Liver (tissue), 9 donors: ENCODE results near the gene PIN1. TPM values are rescaled to one million over a fixed set of nuclear protein-coding genes. Genes with fewer than 3 reads are reported as not detected.

Experiments used
- DNase-seq: peaks from one replicate; pipeline ENCODE4 v3.0.0-alpha.2; 2017; ENCODE audit warnings: low spot score
- H3K27ac ChIP-seq, 2 donors: one replicate each; pipeline ENCODE4 v1.7.0; 2013; ENCODE audit warnings: inconsistent platforms in 2 of 2, low read length in 2 of 2, control low read depth in 1 of 2, low read depth in 1 of 2, mild to moderate bottlenecking in 1 of 2
- H3K27me3 ChIP-seq, 4 donors: one replicate each; pipeline versions ENCODE4 v1.6.1 to v1.7.0; 2013; ENCODE audit warnings: low read length in 3 of 4, inconsistent platforms in 1 of 4, mild to moderate bottlenecking in 1 of 4, moderate library complexity in 1 of 4; ENCODE audit not compliant: control insufficient read depth in 4 of 4, insufficient read depth in 4 of 4
- H3K36me3 ChIP-seq, 4 donors: one replicate each; pipeline versions ENCODE4 v1.6.1 to v1.7.0; 2013; ENCODE audit warnings: low read length in 3 of 4, mild to moderate bottlenecking in 3 of 4, low read depth in 1 of 4, moderate library complexity in 1 of 4; ENCODE audit not compliant: control insufficient read depth in 4 of 4, insufficient read depth in 3 of 4
- H3K4me1 ChIP-seq, 4 donors: one replicate each; pipeline versions ENCODE4 v1.6.1 to v1.7.0; 2013; ENCODE audit warnings: low read length in 3 of 4, mild to moderate bottlenecking in 3 of 4, moderate library complexity in 1 of 4; ENCODE audit not compliant: control insufficient read depth in 4 of 4, insufficient read depth in 4 of 4
- H3K4me3 ChIP-seq, 3 donors: one replicate each; pipeline versions ENCODE4 v1.6.1 to v1.7.0; 2013; ENCODE audit warnings: low read length in 3 of 3, control low read depth in 1 of 3, low read depth in 1 of 3, mild to moderate bottlenecking in 1 of 3
- H3K9ac ChIP-seq, 2 donors: one replicate each; pipeline ENCODE4 v1.7.0; 2013; ENCODE audit warnings: low read length in 2 of 2, mild to moderate bottlenecking in 2 of 2, moderate library complexity in 2 of 2, control low read depth in 1 of 2, low read depth in 1 of 2
- H3K9me3 ChIP-seq, 4 donors: one replicate each; pipeline versions ENCODE4 v1.6.1 to v1.7.0; 2013; ENCODE audit warnings: low read length in 3 of 4; ENCODE audit not compliant: control insufficient read depth in 4 of 4
- ATF3 ChIP-seq: IDR thresholded peaks from 2 replicates; pipeline ENCODE4 v1.6.1; 2016; ENCODE audit warnings: antibody characterized with exemption
- CTCF ChIP-seq: fragments of 150-350 bp; IDR thresholded peaks from 2 replicates; pipeline ENCODE4 v1.5.1; 2017; ENCODE audit warnings: improper control_type of control experiment, low read depth, low read length; ENCODE audit not compliant: missing input control
- EGR1 ChIP-seq, 2 donors: IDR thresholded peaks; 2 replicates each; pipeline ENCODE4 v1.6.1; 2016 to 2018; ENCODE audit warnings: antibody characterized with exemption in 2 of 2, low read depth in 2 of 2
- FOXA1 ChIP-seq: IDR thresholded peaks from 2 replicates; pipeline ENCODE4 v1.6.1; 2016; ENCODE audit warnings: antibody characterized with exemption
- HNF4A ChIP-seq, 2 donors: conservative IDR thresholded peaks; 2 replicates each; pipeline ENCODE4 v1.6.1; 2016; ENCODE audit warnings: antibody characterized with exemption in 2 of 2, mild to moderate bottlenecking in 2 of 2
- JUND ChIP-seq, 2 donors: IDR thresholded peaks; 2 replicates each; pipeline ENCODE4 v1.6.1; 2016; ENCODE audit warnings: antibody characterized with exemption in 2 of 2
- MAX ChIP-seq: IDR thresholded peaks from 2 replicates; pipeline ENCODE4 v1.6.1; 2016; ENCODE audit warnings: antibody characterized with exemption
- NR2F2 ChIP-seq: IDR thresholded peaks from 2 replicates; pipeline ENCODE4 v1.6.1; 2016; ENCODE audit warnings: antibody characterized with exemption
- RAD21 ChIP-seq, 2 donors: IDR thresholded peaks; 2 replicates each; pipeline ENCODE4 v1.6.1; 2016; ENCODE audit warnings: antibody characterized with exemption in 2 of 2, mild to moderate bottlenecking in 2 of 2
- RXRA ChIP-seq, 2 donors: IDR thresholded peaks; 2 replicates each; pipeline ENCODE4 v1.6.1; 2017 to 2018; ENCODE audit warnings: antibody characterized with exemption in 2 of 2, mild to moderate bottlenecking in 1 of 2
- SP1 ChIP-seq: IDR thresholded peaks from 2 replicates; pipeline ENCODE4 v1.6.1; 2018; ENCODE audit warnings: antibody characterized with exemption, mild to moderate bottlenecking
- TAF1 ChIP-seq: conservative IDR thresholded peaks from 2 replicates; pipeline ENCODE4 v1.6.1; 2016; ENCODE audit warnings: antibody characterized with exemption, mild to moderate bottlenecking
- YY1 ChIP-seq: IDR thresholded peaks from 2 replicates; pipeline ENCODE4 v1.6.1; 2016; ENCODE audit warnings: antibody characterized with exemption, mild to moderate bottlenecking
- ZBTB33 ChIP-seq: IDR thresholded peaks from 2 replicates; pipeline ENCODE4 v1.6.1; 2016; ENCODE audit warnings: antibody characterized with exemption
- WGBS: extraction: QIAGEN DNeasy Blood & Tissue Kit; methylation state at CpG from one replicate; pipeline ENCODE4 v1.1.7; 2013; 5-methylcytosine and 5-hydroxymethylcytosine counted together
- polyA plus RNA-seq, 2 donors: library from polyadenylated mRNA; stranded (reverse) in 1 of 2; unstranded in 1 of 2; fragments of 200-250 nt in 1 of 2; fragments of >200 nt in 1 of 2; fragmentation: Nextera tagmentation in 1 of 2; extraction: Ambion mirVana in 1 of 2; gene quantifications; one replicate each; pipeline versions ENCODE4 v1.2.1 to v1.2.3, GENCODE V29; 2013 to 2015
- total RNA-seq, 2 donors: library from RNA; depleted of rRNA; stranded (reverse); fragments of >200 nt; gene quantifications; one replicate each; pipeline ENCODE4 v1.2.3, GENCODE V29; 2014
- donor health status: healthy.
- donor health status: healthy.
- donor health status: healthy.
- donor health status: healthy.
- donor health status: healthy.

The PIN1 gene
- total and polyA plus RNA-seq, 4 donors: 34.4 to 51.3 (median 39.9) TPM

- Histone ChIP-seq H3K36me3 (peaks cover 3 to 39% (median 22%) of the 10 kb centered on the region in 4 donors), H3K27ac (no peak overlapping the region), H3K4me1 (no peaks in the 10 kb centered on the region), H3K27me3 (no peaks in the 10 kb centered on the region), H3K4me3 (no peak overlapping the region), H3K9ac (no peak overlapping the region), H3K9me3 (no peaks in the 10 kb centered on the region)
- no peak for DNase-seq
- WGBS: 94% methylated on average over 3 of the region's 3 CpGs
- TF ChIP-seq NR2F2 (no peak), CTCF (no peak), FOXA1 (no peak), ZBTB33 (no peak), ATF3 (no peak), TAF1 (no peak)
Observed at GRCh38 chr19:9806803-9807202, 28.3 kb upstream of the PIN1 start.

GRCh38 chr19:9808855-9809824 lies 26.0 kb upstream of the PIN1 start:
- no peak overlapping the region for H3K4me3 ChIP-seq
- no peak overlapping the region for H3K27ac ChIP-seq
- no peak for TF ChIP-seq YY1
- TF ChIP-seq NR2F2: no peak
- no peak for TF ChIP-seq ZBTB33
- no peaks in the 10 kb centered on the region for H3K27me3 ChIP-seq
- peaks cover 5 to 42% (median 22%) of the 10 kb centered on the region in 4 donors for H3K36me3 ChIP-seq
- WGBS: 94% methylated on average over 11 of the region's 11 CpGs
- H3K9ac ChIP-seq: no peak overlapping the region
- H3K9me3 ChIP-seq: no peaks in the 10 kb centered on the region
- no peak for DNase-seq
- no peaks in the 10 kb centered on the region for H3K4me1 ChIP-seq

GRCh38 chr19:9811139-9811538 lies 24.0 kb upstream of the PIN1 start:
- no peak overlapping the region for H3K27ac ChIP-seq
- DNase-seq: no peak
- no peak for TF ChIP-seq NR2F2
- TF ChIP-seq FOXA1: no peak
- TF ChIP-seq YY1: no peak
- no peak for TF ChIP-seq SP1
- TF ChIP-seq MAX: no peak
- TF ChIP-seq ATF3: no peak
- TF ChIP-seq RAD21 (IDR thresholded peaks at IDR 0.05): no peak
- TF ChIP-seq HNF4A (conservative IDR thresholded peaks at IDR 0.05): no peak
- TF ChIP-seq JUND (IDR thresholded peaks at IDR 0.05): no peak
- TF ChIP-seq ZBTB33: no peak
- TF ChIP-seq RXRA (IDR thresholded peaks at IDR 0.05): no peak
- no peak for TF ChIP-seq EGR1 (IDR thresholded peaks at IDR 0.05; ENCODE audit: low read depth in 2 of 2)
- H3K9me3 ChIP-seq: no peaks in the 10 kb centered on the region
- H3K36me3 ChIP-seq: peaks cover 5 to 39% (median 22%) of the 10 kb centered on the region in 4 donors
- H3K27me3 ChIP-seq: no peaks in the 10 kb centered on the region
- WGBS: 98% methylated on average over 21 of the region's 21 CpGs
- H3K9ac ChIP-seq: no peak overlapping the region
- H3K4me1 ChIP-seq: peaks cover 0 to 2% (median 1%) of the 10 kb centered on the region in 4 donors
- H3K4me3 ChIP-seq: no peak overlapping the region
